ENCODE results near the gene ITPR3. TPM values are rescaled to one million over a fixed set of nuclear protein-coding genes. Genes with fewer than 3 reads are reported as not detected.

Gene ITPR3
- total and polyA plus RNA-seq, 2 donors (not counting 3 experiments of a cell fraction or from before 2014, with no cell fraction given) = 28.8 to 52.2 TPM

- BruUV-seq (replicated peaks) = no TSS peak
- H3K9me3 ChIP-seq (replicated peaks; ENCODE audit: control insufficient read depth, insufficient read depth, low read length) = no peaks in the 10 kb centered on the region
- H3K9ac ChIP-seq (replicated peaks; ENCODE audit: extremely low read depth, insufficient read depth, low read length) = no peak overlapping the region
- H3K4me1 ChIP-seq (ENCODE audit: control insufficient read depth, extremely low read depth, insufficient read depth, low read length) = peaks cover 4% of the 10 kb centered on the region
- H4K20me1 ChIP-seq (replicated peaks; ENCODE audit: control insufficient read depth, extremely low read depth, insufficient read depth, low read length) = no peaks in the 10 kb centered on the region
- H2AFZ ChIP-seq (ENCODE audit: low read depth, low read length) = no peak overlapping the region
- intact Hi-C loops (cut with micrococcal nuclease) = no loop called here
- dilution Hi-C loops (cut with MboI; ENCODE audit: extremely low pct_ligation_motif_present, low sequenced_read_pairs) = no loop called here
- peaks cover 4 to 52% of the 10 kb centered on the region in 2 experiments for H3K36me3 ChIP-seq (ENCODE audit: control insufficient read depth in 2 of 2, extremely low read depth in 1 of 2, insufficient read depth in 2 of 2, low read length in 2 of 2)
- no peak overlapping the region for H3K4me3 ChIP-seq (replicated peaks in 1 of 3; ENCODE audit: insufficient read depth in 1 of 3, low read depth in 1 of 3, low read length in 3 of 3)
- no peaks in the 10 kb centered on the region for H3K9me1 ChIP-seq (replicated peaks; ENCODE audit: control insufficient read depth, extremely low read depth, insufficient read depth, low read length)
- no peaks in the 10 kb centered on the region for H3K79me2 ChIP-seq (ENCODE audit: control insufficient read depth, insufficient read depth, low read length)
- ChIA-PET POLR2A (no interaction called here), CTCF (interaction anchor here (1.1 to 3.5 kb wide), 4 partner anchors 15 to 92 kb away, joined by 3 to 10 read pairs (median 7); no protein-coding TSS in a partner anchor)
- H3K27me3 ChIP-seq (ENCODE audit: control insufficient read depth in 2 of 2, insufficient read depth in 2 of 2, low read length in 2 of 2) = no peaks in the 10 kb centered on the region
- no peak for DNase-seq (ENCODE audit: low read depth, low spot score)
- H3K27ac ChIP-seq (ENCODE audit: insufficient read depth, low read depth, low read length) = no peak overlapping the region
- no peak for TF ChIP-seq MAX (IDR thresholded peaks at IDR 0.05; ENCODE audit: insufficient read depth, insufficient read length)
- TF ChIP-seq FOS (IDR thresholded peaks at IDR 0.05; ENCODE audit: borderline replicate concordance, insufficient read depth, low read length) = no peak
- no peak for TF ChIP-seq CTCF (IDR thresholded peaks at IDR 0.05; ENCODE audit: extremely low read depth in 1 of 2, insufficient read depth in 1 of 2, low read depth in 1 of 2, low read length in 2 of 2)
- no peak for TF ChIP-seq JUN (IDR thresholded peaks at IDR 0.05; ENCODE audit: borderline replicate concordance, insufficient read depth, insufficient read length, low read depth)
- no peak for TF ChIP-seq POLR2AphosphoS5 (IDR thresholded peaks at IDR 0.05; ENCODE audit: insufficient read depth, low read depth, low read length)
- TF ChIP-seq MYC (IDR thresholded peaks at IDR 0.05; ENCODE audit: low read depth, low read length) = no peak
- no peak overlapping the region for H3K4me2 ChIP-seq (ENCODE audit: insufficient read depth, low read length)
- no peak for FAIRE-seq
Measured at GRCh38 chr6:33682341-33682740, 61.2 kb downstream of the ITPR3 start.

Data from endothelial cell of umbilical vein (primary cell).